ENCODE results near the gene FOXN1. TPM values are rescaled to one million over a fixed set of nuclear protein-coding genes. Genes with fewer than 3 reads are reported as not detected.

The FOXN1 gene
- total RNA-seq, 3 donors from 2014 or later = 0.29 TPM; not detected in 2

DNA sequence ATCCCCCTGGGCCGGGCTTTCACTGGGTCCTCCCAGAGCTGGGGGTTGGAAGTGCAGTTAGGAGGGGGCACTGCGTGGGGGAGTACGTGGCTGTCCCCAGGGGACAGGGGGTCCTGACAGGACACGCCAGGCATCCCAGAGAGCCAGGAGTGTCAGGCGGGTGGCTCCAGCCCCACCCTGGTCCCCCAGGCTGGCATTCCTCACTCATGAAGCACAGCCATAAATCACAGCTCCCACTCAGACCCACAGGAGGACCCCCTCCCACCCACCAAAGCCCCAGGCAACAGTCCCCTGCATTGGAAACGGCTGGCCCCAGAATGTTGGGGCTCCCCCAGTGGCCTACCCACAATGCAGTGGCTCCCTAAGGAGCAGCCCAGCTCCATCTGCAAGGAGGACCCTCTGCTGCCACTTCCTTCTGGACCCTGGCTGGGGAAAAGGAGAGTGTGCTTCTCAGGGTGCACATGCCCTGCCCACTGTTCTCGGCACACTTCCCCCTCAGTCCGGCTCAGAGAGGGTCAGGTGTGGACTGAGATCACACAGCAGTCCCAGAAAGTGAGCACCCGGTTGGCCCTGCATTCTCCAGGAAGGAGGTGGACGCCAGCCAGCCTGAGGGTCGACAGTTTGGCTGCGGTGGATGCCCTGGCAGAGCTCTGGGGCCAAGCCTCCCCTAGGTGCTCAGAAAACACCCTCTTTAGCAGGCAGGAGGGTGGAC, 7.3 kb upstream of the FOXN1 start:
- TF ChIP-seq POLR2A (IDR thresholded peaks at IDR 0.05) (no peak), POLR2AphosphoS5 (IDR thresholded peaks at IDR 0.05) (no peak)
- TF ChIP-seq, protein P1, sequence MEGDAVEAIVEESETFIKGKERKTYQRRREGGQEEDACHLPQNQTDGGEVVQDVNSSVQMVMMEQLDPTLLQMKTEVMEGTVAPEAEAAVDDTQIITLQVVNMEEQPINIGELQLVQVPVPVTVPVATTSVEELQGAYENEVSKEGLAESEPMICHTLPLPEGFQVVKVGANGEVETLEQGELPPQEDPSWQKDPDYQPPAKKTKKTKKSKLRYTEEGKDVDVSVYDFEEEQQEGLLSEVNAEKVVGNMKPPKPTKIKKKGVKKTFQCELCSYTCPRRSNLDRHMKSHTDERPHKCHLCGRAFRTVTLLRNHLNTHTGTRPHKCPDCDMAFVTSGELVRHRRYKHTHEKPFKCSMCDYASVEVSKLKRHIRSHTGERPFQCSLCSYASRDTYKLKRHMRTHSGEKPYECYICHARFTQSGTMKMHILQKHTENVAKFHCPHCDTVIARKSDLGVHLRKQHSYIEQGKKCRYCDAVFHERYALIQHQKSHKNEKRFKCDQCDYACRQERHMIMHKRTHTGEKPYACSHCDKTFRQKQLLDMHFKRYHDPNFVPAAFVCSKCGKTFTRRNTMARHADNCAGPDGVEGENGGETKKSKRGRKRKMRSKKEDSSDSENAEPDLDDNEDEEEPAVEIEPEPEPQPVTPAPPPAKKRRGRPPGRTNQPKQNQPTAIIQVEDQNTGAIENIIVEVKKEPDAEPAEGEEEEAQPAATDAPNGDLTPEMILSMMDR (IDR thresholded peaks at IDR 0.05) = no peak
- no peak for DNase-seq (ENCODE audit: low spot score in 2 of 2)
- peak overlapping the region; percentile 58 to 78 for H3K27ac ChIP-seq
- H3K4me1 ChIP-seq = peaks cover 5 to 7% of the 10 kb centered on the region in 2 donors
- H3K36me3 ChIP-seq = no peaks in the 10 kb centered on the region
- no peaks in the 10 kb centered on the region for H3K9me3 ChIP-seq
- H3K27me3 ChIP-seq = no peaks in the 10 kb centered on the region
- intact Hi-C loops (cut with DNase I; ENCODE audit: low total_unique reads) = no loop called here
- H3K4me3 ChIP-seq = no peak overlapping the region

DNA sequence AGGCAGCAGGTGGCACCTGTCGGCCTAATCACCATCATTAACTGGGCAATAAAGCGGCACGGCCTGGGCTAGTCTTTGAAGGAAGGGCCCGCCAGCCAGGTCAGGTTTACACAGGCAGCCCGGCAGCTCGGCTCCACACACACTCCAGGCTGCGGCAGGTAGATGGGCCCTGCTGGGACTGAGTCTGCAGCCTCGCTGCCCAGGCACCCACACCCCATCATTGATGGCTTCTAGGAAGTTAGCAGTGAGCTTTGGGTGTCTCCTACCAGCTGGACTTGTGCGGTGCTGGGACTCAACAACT, 6.8 kb upstream of the FOXN1 start:
- H3K27ac ChIP-seq = peak overlapping the region in 1 of 2 donors; percentile 58
- DNase-seq (ENCODE audit: low spot score in 2 of 2) = no peak
- H3K9me3 ChIP-seq = no peaks in the 10 kb centered on the region
- H3K4me1 ChIP-seq = peaks cover 5 to 7% of the 10 kb centered on the region in 2 donors
- TF ChIP-seq, protein P1 (IDR thresholded peaks at IDR 0.05) = no peak
- TF ChIP-seq POLR2AphosphoS5 (IDR thresholded peaks at IDR 0.05) = no peak
- no peak for TF ChIP-seq POLR2A (IDR thresholded peaks at IDR 0.05)
- no peaks in the 10 kb centered on the region for H3K36me3 ChIP-seq
- H3K27me3 ChIP-seq = no peaks in the 10 kb centered on the region
- intact Hi-C loops (cut with DNase I; ENCODE audit: low total_unique reads) = no loop called here
- H3K4me3 ChIP-seq = no peak overlapping the region

DNA sequence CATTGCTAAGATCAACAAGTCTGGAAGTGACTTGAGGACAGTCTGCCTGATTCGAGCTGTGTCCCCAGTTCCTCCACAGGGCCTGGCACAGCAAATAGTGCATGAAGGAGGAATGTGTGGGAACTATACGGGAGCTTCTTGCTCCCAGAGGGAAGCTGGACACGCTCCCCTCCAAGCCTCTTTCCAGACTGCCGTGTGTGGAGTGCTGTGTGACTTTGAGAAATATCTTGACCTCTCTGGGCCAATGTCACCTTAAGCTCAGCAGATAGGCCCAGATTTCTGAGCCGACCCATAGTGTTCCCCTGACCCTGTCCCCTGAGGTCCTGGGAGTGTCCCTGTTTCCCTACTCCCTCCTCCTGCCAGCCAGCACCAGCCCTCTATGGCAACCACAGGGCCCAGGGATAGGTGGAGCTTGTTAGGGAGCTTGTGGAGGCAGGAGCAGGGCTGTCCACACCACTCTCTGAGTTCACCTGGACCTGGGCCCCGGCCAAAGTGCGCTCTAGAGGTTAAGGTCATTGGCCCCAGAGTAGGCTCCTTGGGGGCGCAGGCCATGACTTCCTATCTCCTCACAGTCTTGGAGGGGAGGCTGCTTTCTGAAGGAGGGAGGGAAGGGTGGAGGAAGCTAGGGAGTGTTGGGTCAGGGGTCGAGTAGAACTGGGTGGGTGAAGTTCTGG, 6.3 kb upstream of the FOXN1 start:
- H3K27me3 ChIP-seq = no peaks in the 10 kb centered on the region
- no peak overlapping the region for H3K4me3 ChIP-seq
- DNase-seq (ENCODE audit: low spot score in 2 of 2) = no peak
- no peaks in the 10 kb centered on the region for H3K36me3 ChIP-seq
- H3K27ac ChIP-seq = no peak overlapping the region
- H3K9me3 ChIP-seq = no peaks in the 10 kb centered on the region
- intact Hi-C loops (cut with DNase I; ENCODE audit: low total_unique reads) = no loop called here
- H3K4me1 ChIP-seq = peaks cover 5 to 7% of the 10 kb centered on the region in 2 donors
- TF ChIP-seq POLR2A (IDR thresholded peaks at IDR 0.05) = no peak
- TF ChIP-seq POLR2AphosphoS5 (IDR thresholded peaks at IDR 0.05) = no peak
- TF ChIP-seq, protein P1 (IDR thresholded peaks at IDR 0.05) = no peak

DNA sequence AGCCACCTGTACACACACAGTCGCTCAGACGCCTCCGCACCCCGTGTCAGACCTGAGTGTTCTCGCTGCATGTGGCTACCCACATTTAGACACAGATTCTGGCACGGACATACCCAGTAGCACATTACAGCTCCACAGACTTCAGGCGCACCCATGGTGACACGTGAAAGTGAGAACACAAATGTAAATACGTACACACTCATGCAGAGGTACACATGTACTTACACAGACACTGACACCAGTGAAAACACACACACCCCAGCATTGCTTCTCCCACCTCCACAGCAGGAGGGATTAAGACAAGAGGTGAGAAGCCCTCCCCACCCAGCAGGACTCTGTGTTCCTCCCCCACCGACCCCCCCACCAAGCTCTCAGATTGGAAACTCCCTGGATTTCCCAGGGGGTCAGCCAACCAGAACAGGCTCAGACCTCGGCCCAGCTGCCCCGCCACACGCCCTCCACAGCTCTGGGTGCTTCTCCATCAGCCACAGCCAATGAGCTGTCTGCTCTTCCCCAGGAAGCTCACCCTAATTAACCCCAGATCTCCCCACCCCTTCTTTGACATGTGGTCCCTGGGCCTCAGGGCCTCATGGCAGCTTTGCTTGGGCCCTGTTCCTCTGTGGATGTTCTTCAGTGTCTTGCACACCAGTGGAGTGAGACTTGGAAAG, 5.3 kb upstream of the FOXN1 start:
- Histone ChIP-seq H3K27me3 (peaks cover 0 to 4% of the 10 kb centered on the region in 2 donors), H3K4me3 (no peak overlapping the region), H3K9me3 (no peaks in the 10 kb centered on the region), H3K27ac (no peak overlapping the region), H3K4me1 (peaks cover 5 to 7% of the 10 kb centered on the region in 2 donors), H3K36me3 (no peaks in the 10 kb centered on the region)
- TF ChIP-seq, protein P1 (IDR thresholded peaks at IDR 0.05) = no peak
- TF ChIP-seq POLR2AphosphoS5 (IDR thresholded peaks at IDR 0.05) (no peak), POLR2A (IDR thresholded peaks at IDR 0.05) (no peak)
- intact Hi-C loops (cut with DNase I; ENCODE audit: low total_unique reads) = no loop called here
- DNase-seq (ENCODE audit: low spot score in 2 of 2) = no peak
